K562 (cell line): ENCODE measurements around the gene RGS6. TPM values are rescaled to one million over a fixed set of nuclear protein-coding genes. Genes with fewer than 3 reads are reported as not detected.

Experiments
- ATAC-seq: fragments of 200-7000 bp; cut with Tn5 transposase; 3 replicates; pipeline ENCODE4 v1.9.1; 2020; ENCODE audit warnings: moderate library complexity
- BruUV-seq: library from RNA; stranded (reverse); fragments of 400-500 nt; replicated peaks from 2 replicates; lab custom pipeline; 2021; lab: Mats Ljungman, UMichigan
- CTCF ChIA-PET: fragments of 300-600 bp; formaldehyde crosslinking; extraction: SDS; loops from one replicate; lab custom pipeline; 2021; ENCODE audit warnings: low intra/inter-chr PET ratio; lab: Yijun Ruan, JAX
- POLR2A ChIA-PET: fragments of 300-600, 350-650 bp; sonication (Branson Sonifier 250); formaldehyde crosslinking; extraction: SDS; loops from one replicate; lab custom pipeline; 2021; ENCODE audit warnings: antibody characterized with exemption, inconsistent platforms; lab: Yijun Ruan, JAX
- DNase-seq, 4 experiments: peaks; one replicate each; pipeline versions ENCODE4 v3.0.0 to v3.0.0-alpha.2; 2011 to 2018; ENCODE audit warnings: low spot score in 3 of 4, mixed read lengths in 3 of 4; ENCODE audit errors: extremely low read depth in 1 of 4
- FAIRE-seq: peaks from 2 replicates; lab custom pipeline; 2011; peaks lifted over from hg19 to GRCh38; lab: Jason Lieb, UNC
- H2AFZ ChIP-seq: 2 replicates; pipeline ENCODE4 v1.6.0; 2011; ENCODE audit warnings: low read depth, low read length, control low read depth, inconsistent platforms
- H3K27ac ChIP-seq: fragments of 200-600 bp; 3 replicates; pipeline ENCODE4 v1.8.0; 2011; ENCODE audit warnings: low read depth, mild to moderate bottlenecking, control low read depth, inconsistent platforms, low read length, moderate library complexity, mixed read lengths; ENCODE audit errors: extremely low read depth
- H3K27me3 ChIP-seq, 2 experiments: fragments of 300-600 bp in 1 of 2; 2 replicates in 1 of 2; 3 replicates in 1 of 2; pipeline versions ENCODE4 v1.6.0 to v1.8.0; 2011; ENCODE audit warnings: inconsistent platforms in 2 of 2, low read length in 2 of 2, mild to moderate bottlenecking in 1 of 2, mixed read lengths in 1 of 2, moderate library complexity in 1 of 2; ENCODE audit not compliant: control insufficient read depth in 2 of 2, insufficient read depth in 2 of 2
- H3K36me3 ChIP-seq: fragments of 300-600 bp; 3 replicates; pipeline ENCODE4 v1.8.0; 2011; ENCODE audit warnings: mild to moderate bottlenecking, low read length, inconsistent platforms; ENCODE audit not compliant: control insufficient read depth, insufficient read depth
- H3K4me1 ChIP-seq, 2 experiments: fragments of 200-600 bp in 1 of 2; replicated peaks in 1 of 2; 2 replicates in 1 of 2; 3 replicates in 1 of 2; pipeline versions ENCODE4 v1.5.1 to v1.8.0; 2011; ENCODE audit warnings: inconsistent platforms in 2 of 2, low read length in 2 of 2, mild to moderate bottlenecking in 1 of 2, mixed read lengths in 1 of 2, moderate library complexity in 1 of 2; ENCODE audit not compliant: control insufficient read depth in 2 of 2, insufficient read depth in 2 of 2
- H3K4me2 ChIP-seq: 2 replicates; pipeline ENCODE4 v1.6.1; 2011; ENCODE audit warnings: low read length, control low read depth, inconsistent platforms, mixed read lengths; ENCODE audit not compliant: insufficient read depth
- H3K4me3 ChIP-seq: fragments of 200-600 bp; sonication (generic), shearing (Covaris generic); 2 replicates; pipeline ENCODE4 v1.5.1; 2016; ENCODE audit warnings: control low read depth, inconsistent platforms
- H3K79me2 ChIP-seq: fragments of 200-600 bp; 3 replicates; pipeline ENCODE4 v1.8.0; 2011; ENCODE audit warnings: low read length, inconsistent platforms; ENCODE audit not compliant: control insufficient read depth, insufficient read depth
- H3K9ac ChIP-seq, 2 experiments: 2 replicates each; pipeline versions ENCODE4 v1.6.0 to v1.6.1; 2011; ENCODE audit warnings: low read depth in 2 of 2, low read length in 2 of 2, control low read depth in 1 of 2, inconsistent platforms in 1 of 2, mild to moderate bottlenecking in 1 of 2, mixed read lengths in 1 of 2; ENCODE audit not compliant: insufficient read depth in 1 of 2
- H3K9me1 ChIP-seq: one replicate; pipeline ENCODE4 v1.6.0; 2011; ENCODE audit warnings: inconsistent platforms, mild to moderate bottlenecking, low read length, moderate library complexity; ENCODE audit not compliant: control insufficient read depth, insufficient read depth
- H3K9me3 ChIP-seq: replicated peaks from 2 replicates; pipeline ENCODE4 v1.5.1; 2011; ENCODE audit warnings: low read depth, low read length, inconsistent platforms; ENCODE audit not compliant: control insufficient read depth, insufficient read depth
- H4K20me1 ChIP-seq: replicated peaks from 2 replicates; pipeline ENCODE4 v1.6.1; 2011; ENCODE audit warnings: low read length, inconsistent platforms, mixed read lengths; ENCODE audit not compliant: control insufficient read depth, insufficient read depth
- ASH1L ChIP-seq: fragments of 450-650 bp; IDR thresholded peaks from 2 replicates; pipeline ENCODE4 v1.6.1; 2018; ENCODE audit warnings: borderline replicate concordance, mild to moderate bottlenecking, low read depth; ENCODE audit not compliant: partially characterized antibody
- ATF1 ChIP-seq, 2 experiments: fragments of 450-650 bp in 1 of 2; IDR thresholded peaks; 2 replicates each; pipeline ENCODE4 v1.6.1; 2016; ENCODE audit warnings: missing compliant biosample characterization in 1 of 2, missing genetic modification characterization in 1 of 2
- CREM ChIP-seq: IDR thresholded peaks from 2 replicates; pipeline ENCODE4 v1.6.1; 2014; ENCODE audit warnings: antibody characterized with exemption, low read depth
- ELK3 ChIP-seq: fragments of 450-650 bp; formaldehyde crosslinking; IDR thresholded peaks from 2 replicates; pipeline ENCODE4 v1.4.0; 2020; ENCODE audit warnings: mild to moderate bottlenecking
- GABPA ChIP-seq: fragments of 200-800 bp; sonication (Bioruptor generic); conservative IDR thresholded peaks from 2 replicates; pipeline ENCODE4 v1.6.1; 2016; ENCODE audit warnings: low read depth, missing genetic modification characterization, missing compliant biosample characterization
- GATAD2A ChIP-seq: fragments of 450-650 bp; IDR thresholded peaks from 2 replicates; pipeline ENCODE4 v1.6.1; 2017
- GTF2B ChIP-seq: IDR thresholded peaks from 2 replicates; pipeline ENCODE4 v1.6.1; 2011; ENCODE audit not compliant: insufficient read length; ENCODE audit errors: extremely low read depth
- HDAC2 ChIP-seq: fragments of 450-650 bp; IDR thresholded peaks from 2 replicates; pipeline ENCODE4 v1.6.1; 2016; ENCODE audit warnings: mild to moderate bottlenecking
- MEF2D ChIP-seq: conservative IDR thresholded peaks from 2 replicates; pipeline ENCODE4 v1.6.1; 2016; ENCODE audit warnings: low read depth, missing genetic modification characterization, missing compliant biosample characterization
- NCOA1 ChIP-seq: fragments of 450-650 bp; IDR thresholded peaks from 2 replicates; pipeline ENCODE4 v1.6.1; 2016; ENCODE audit warnings: low read depth
- NR4A1 ChIP-seq, 2 experiments: fragments of 250-450 bp in 1 of 2; fragments of 450-650 bp in 1 of 2; sonication (Bioruptor Pico) in 1 of 2; IDR thresholded peaks; 2 replicates each; pipeline versions ENCODE4 v1.4.0 to v1.6.1; 2016 to 2020; ENCODE audit warnings: mild to moderate bottlenecking in 2 of 2, missing compliant biosample characterization in 1 of 2, missing genetic modification characterization in 1 of 2, moderate library complexity in 1 of 2
- RFX7 ChIP-seq: fragments of 250-450 bp; sonication (Bioruptor Pico); IDR thresholded peaks from 2 replicates; pipeline ENCODE4 v1.5.1; 2021; ENCODE audit warnings: mild to moderate bottlenecking
- SIN3A ChIP-seq, 2 experiments: fragments of 150-350 bp in 1 of 2; IDR thresholded peaks; 2 replicates each; pipeline ENCODE4 v1.6.1; 2011 to 2016; ENCODE audit warnings: borderline replicate concordance in 2 of 2, low read depth in 2 of 2, low read length in 2 of 2, mild to moderate bottlenecking in 2 of 2, moderate library complexity in 2 of 2; ENCODE audit not compliant: control insufficient read depth in 1 of 2
- ZNF121 ChIP-seq: sonication (generic); formaldehyde crosslinking; conservative IDR thresholded peaks from 2 replicates; pipeline ENCODE4 v1.8.0; 2022; ENCODE audit warnings: missing genetic modification reagents
- ZNF316 ChIP-seq: fragments of 450-650 bp; IDR thresholded peaks from 2 replicates; pipeline ENCODE4 v1.6.1; 2016
- ZNF324 ChIP-seq: fragments of 250-450 bp; sonication (Bioruptor Pico); IDR thresholded peaks from 2 replicates; pipeline ENCODE4 v1.4.0; 2020; ENCODE audit warnings: mild to moderate bottlenecking
- ZNF766 ChIP-seq: fragments of 200-800 bp; sonication (Bioruptor generic); conservative IDR thresholded peaks from 2 replicates; pipeline ENCODE4 v1.6.1; 2016; ENCODE audit warnings: missing genetic modification characterization, missing compliant biosample characterization
- WGBS: fragments of 100-300 bp; shearing (Covaris generic); methylation state at CpG from one replicate; pipeline ENCODE4 v1.1.6; 2016; ENCODE audit warnings: low coverage, mixed read lengths; ENCODE audit not compliant: insufficient coverage; ENCODE audit errors: missing lambda C conversion rate; 5-methylcytosine and 5-hydroxymethylcytosine counted together
- in situ Hi-C: fragments of 300-500 bp; cut with MboI; formaldehyde crosslinking; loops from 4 replicates; pipeline ENCODE4 v1.15.0; 2018; ENCODE audit warnings: inconsistent platforms, mixed read lengths
- intact Hi-C: fragments of 100-400 bp; cut with micrococcal nuclease; formaldehyde crosslinking; loops from 2 replicates; pipeline ENCODE4 v1.14.2; 2022
- polyA plus RNA-seq, 8 experiments: library from polyadenylated mRNA; depleted of rRNA in 4 of 8; stranded (reverse) in 5 of 8; unstranded in 3 of 8; fragments of >200 nt; fragmentation: Nextera tagmentation in 2 of 8; fragmentation: Illumina TruSeq in 1 of 8; extraction: Ambion mirVana in 2 of 8; extraction: Trizol in 1 of 8; gene quantifications; 2 replicates each; pipeline versions ENCODE4 v1.2.1 to v1.2.3, GENCODE V29; 2011 to 2014; ENCODE audit warnings: inconsistent platforms in 1 of 8, missing spikeins in 1 of 8
- total RNA-seq, 7 experiments: library from RNA; depleted of rRNA in 6 of 7; stranded (reverse); fragments of >200 nt in 6 of 7; fragmentation: Illumina TruSeq in 2 of 7; extraction: Trizol in 2 of 7; gene quantifications; 2 replicates each; pipeline versions ENCODE4 v1.2.1 to v1.2.3, GENCODE V29; 2011 to 2021; ENCODE audit warnings: low replicate concordance in 1 of 7
- TF ChIP-seq, protein P1 (sequence below): sonication (generic); formaldehyde crosslinking; IDR thresholded peaks from 2 replicates; pipeline ENCODE4 v1.8.1; 2022; ENCODE audit warnings: missing genetic modification reagents

RGS6 gene
- total and polyA plus RNA-seq, 9 of the 15 experiments (the other 6 are each of a cell fraction or from before 2014, with no cell fraction given), result not detected

DNA sequence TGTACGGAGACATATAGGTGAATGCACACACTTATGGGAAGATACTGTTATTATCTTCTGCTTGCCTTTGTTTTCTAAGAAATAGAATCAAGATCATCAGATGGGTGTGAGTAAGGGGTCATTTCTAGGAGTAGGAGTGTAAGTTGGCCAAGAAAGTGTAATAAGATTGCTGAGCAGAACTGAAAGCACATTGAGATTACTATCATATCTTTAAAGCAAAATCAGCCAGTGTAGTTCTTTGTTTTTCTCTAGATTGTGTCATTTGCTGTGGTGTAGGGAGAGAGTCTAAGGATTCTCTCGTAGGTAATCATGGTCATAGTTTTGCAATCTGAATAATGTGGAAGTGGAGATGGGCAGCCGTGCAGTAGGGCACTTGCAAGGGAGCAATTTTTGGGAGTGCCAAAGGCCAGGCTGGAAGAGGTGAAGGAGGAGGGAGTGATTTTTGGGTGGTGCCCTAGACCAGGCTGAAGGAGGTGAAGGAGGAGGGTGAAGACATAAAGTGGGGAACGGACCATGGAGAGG lies 131.6 kb downstream of the RGS6 start:
- no peak for FAIRE-seq
- Histone ChIP-seq H3K9me1 (no peaks in the 10 kb centered on the region), H3K27ac (no peak overlapping the region), H4K20me1 (no peaks in the 10 kb centered on the region), H3K9ac (no peak overlapping the region), H3K79me2 (no peaks in the 10 kb centered on the region), H3K4me3 (no peak overlapping the region), H3K9me3 (no peaks in the 10 kb centered on the region), H2AFZ (no peak overlapping the region), H3K4me1 (no peaks in the 10 kb centered on the region), H3K36me3 (no peaks in the 10 kb centered on the region), H3K4me2 (no peak overlapping the region), H3K27me3 (no peaks in the 10 kb centered on the region)
- ChIA-PET CTCF (no interaction called here), POLR2A (no interaction called here)
- DNase-seq, result no peak
- intact Hi-C loops (no loop called here), in situ Hi-C loops (no loop called here)
- WGBS, result 2% methylated on average over 3 of the region's 4 CpGs
- no TSS peak for BruUV-seq
- ATAC-seq, result no peak
- TF ChIP-seq GATAD2A, result no peak
- TF ChIP-seq ZNF316, result no peak
- TF ChIP-seq ELK3 (CRISPR knock-in tag), result no peak
- no peak for TF ChIP-seq ASH1L
- TF ChIP-seq RFX7 (CRISPR knock-in tag), result no peak
- no peak for TF ChIP-seq ATF1 (CRISPR knock-in tag; IDR thresholded peaks at IDR 0.05)
- TF ChIP-seq ATF1 (tag; IDR thresholded peaks at IDR 0.05), result no peak
- no peak for TF ChIP-seq CREM
- TF ChIP-seq ZNF121 (CRISPR knock-in tag), result no peak
- TF ChIP-seq ZNF766 (CRISPR knock-in tag), result no peak
- no peak for TF ChIP-seq NR4A1 (CRISPR knock-in tag; IDR thresholded peaks at IDR 0.05)
- TF ChIP-seq NR4A1 (tag; IDR thresholded peaks at IDR 0.05), result no peak
- TF ChIP-seq GABPA (tag), result no peak
- TF ChIP-seq HDAC2, result no peak
- no peak for TF ChIP-seq SIN3A (IDR thresholded peaks at IDR 0.05; ENCODE audit: borderline replicate concordance in 2 of 2, control insufficient read depth in 1 of 2, low read depth in 2 of 2, low read length in 2 of 2)
- no peak for TF ChIP-seq ZNF324
- TF ChIP-seq MEF2D (tag), result no peak
- TF ChIP-seq, protein P1, sequence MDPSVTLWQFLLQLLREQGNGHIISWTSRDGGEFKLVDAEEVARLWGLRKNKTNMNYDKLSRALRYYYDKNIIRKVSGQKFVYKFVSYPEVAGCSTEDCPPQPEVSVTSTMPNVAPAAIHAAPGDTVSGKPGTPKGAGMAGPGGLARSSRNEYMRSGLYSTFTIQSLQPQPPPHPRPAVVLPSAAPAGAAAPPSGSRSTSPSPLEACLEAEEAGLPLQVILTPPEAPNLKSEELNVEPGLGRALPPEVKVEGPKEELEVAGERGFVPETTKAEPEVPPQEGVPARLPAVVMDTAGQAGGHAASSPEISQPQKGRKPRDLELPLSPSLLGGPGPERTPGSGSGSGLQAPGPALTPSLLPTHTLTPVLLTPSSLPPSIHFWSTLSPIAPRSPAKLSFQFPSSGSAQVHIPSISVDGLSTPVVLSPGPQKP (CRISPR knock-in tag), result no peak
- no peak for TF ChIP-seq NCOA1
- no peak for TF ChIP-seq GTF2B
